ENCODE measurements around the gene JAK2. TPM values are rescaled to one million over a fixed set of nuclear protein-coding genes. Genes with fewer than 3 reads are reported as not detected.

The JAK2 gene
- total and polyA plus RNA-seq, 2 donors (not counting 3 experiments of a cell fraction or from before 2014, with no cell fraction given) = 2.1 to 10.3 TPM

DNA sequence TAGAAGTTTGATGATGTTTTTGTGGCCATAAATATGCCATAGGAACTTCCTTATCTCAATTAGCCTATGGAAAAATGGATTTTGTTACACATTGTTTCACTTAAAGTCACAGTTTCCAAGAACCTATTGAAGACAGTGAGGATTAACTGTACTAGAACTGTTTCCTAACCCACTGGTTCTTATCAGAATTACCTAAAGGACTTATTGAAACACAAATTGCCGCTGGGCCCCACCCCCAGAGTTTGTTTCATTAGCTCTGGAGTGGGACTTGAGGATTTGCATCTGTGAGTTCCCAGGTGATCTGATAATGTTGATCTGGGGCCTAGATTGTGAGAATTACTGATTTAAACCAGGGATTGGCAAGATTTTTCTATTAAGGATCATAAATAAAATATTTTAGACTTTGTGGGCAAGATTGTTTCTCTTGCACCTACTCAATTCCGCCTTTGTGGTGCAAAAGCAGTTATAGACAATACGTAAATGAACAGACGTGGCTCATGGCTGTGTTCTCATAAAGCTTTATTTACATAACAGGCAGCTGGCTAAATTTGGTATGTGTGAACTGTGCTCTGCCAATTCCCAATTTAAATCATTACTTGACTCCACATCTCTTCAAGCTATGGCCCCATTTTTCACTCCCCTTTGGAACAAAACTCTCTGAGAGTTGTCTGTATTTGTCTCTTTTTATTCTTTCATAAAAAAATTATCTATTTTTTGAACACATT lies 9.3 kb downstream of the JAK2 start:
- dilution Hi-C loops (cut with MboI; ENCODE audit: extremely low pct_ligation_motif_present, low sequenced_read_pairs) (no loop called here), intact Hi-C loops (cut with micrococcal nuclease) (no loop called here)
- peaks cover 2 to 7% of the 10 kb centered on the region in 2 experiments for H3K36me3 ChIP-seq (ENCODE audit: control insufficient read depth in 2 of 2, extremely low read depth in 1 of 2, insufficient read depth in 2 of 2, low read length in 2 of 2)
- H3K79me2 ChIP-seq (ENCODE audit: control insufficient read depth, insufficient read depth, low read length) = peaks cover 17% of the 10 kb centered on the region
- no peaks in the 10 kb centered on the region for H3K4me1 ChIP-seq (ENCODE audit: control insufficient read depth, extremely low read depth, insufficient read depth, low read length)
- no peaks in the 10 kb centered on the region for H3K27me3 ChIP-seq (ENCODE audit: control insufficient read depth in 2 of 2, insufficient read depth in 2 of 2, low read length in 2 of 2)
- H3K9me1 ChIP-seq (replicated peaks; ENCODE audit: control insufficient read depth, extremely low read depth, insufficient read depth, low read length) = no peaks in the 10 kb centered on the region
- CTCF ChIA-PET = interaction anchor here (0.9 kb wide), 1 partner anchor 444 kb away, joined by 3 read pairs; no protein-coding TSS in a partner anchor
- H3K9me3 ChIP-seq (replicated peaks; ENCODE audit: control insufficient read depth, insufficient read depth, low read length) = no peaks in the 10 kb centered on the region
- no peak overlapping the region for H3K4me2 ChIP-seq (ENCODE audit: insufficient read depth, low read length)
- BruUV-seq (replicated peaks) = no TSS peak
- no peaks in the 10 kb centered on the region for H4K20me1 ChIP-seq (replicated peaks; ENCODE audit: control insufficient read depth, extremely low read depth, insufficient read depth, low read length)
- no peak for TF ChIP-seq FOS (IDR thresholded peaks at IDR 0.05; ENCODE audit: borderline replicate concordance, insufficient read depth, low read length)
- TF ChIP-seq JUN (IDR thresholded peaks at IDR 0.05; ENCODE audit: borderline replicate concordance, insufficient read depth, insufficient read length, low read depth) = no peak
- TF ChIP-seq EZH2 (IDR thresholded peaks at IDR 0.05; ENCODE audit: borderline replicate concordance, low read depth, low read length, severe bottlenecking) = no peak
- TF ChIP-seq, protein P1, sequence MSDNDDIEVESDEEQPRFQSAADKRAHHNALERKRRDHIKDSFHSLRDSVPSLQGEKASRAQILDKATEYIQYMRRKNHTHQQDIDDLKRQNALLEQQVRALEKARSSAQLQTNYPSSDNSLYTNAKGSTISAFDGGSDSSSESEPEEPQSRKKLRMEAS (IDR thresholded peaks at IDR 0.05; ENCODE audit: insufficient read depth, insufficient read length) = no peak
- TF ChIP-seq MYC (IDR thresholded peaks at IDR 0.05; ENCODE audit: low read depth, low read length) = no peak
- TF ChIP-seq POLR2AphosphoS5 (IDR thresholded peaks at IDR 0.05; ENCODE audit: insufficient read depth, low read depth, low read length) = no peak
- no peak for TF ChIP-seq POLR2A (IDR thresholded peaks at IDR 0.05; ENCODE audit: low read depth, low read length)
- no peak for TF ChIP-seq GATA2 (IDR thresholded peaks at IDR 0.05; ENCODE audit: insufficient read depth, insufficient read length, low read depth, low read length)
- TF ChIP-seq, protein P2, sequence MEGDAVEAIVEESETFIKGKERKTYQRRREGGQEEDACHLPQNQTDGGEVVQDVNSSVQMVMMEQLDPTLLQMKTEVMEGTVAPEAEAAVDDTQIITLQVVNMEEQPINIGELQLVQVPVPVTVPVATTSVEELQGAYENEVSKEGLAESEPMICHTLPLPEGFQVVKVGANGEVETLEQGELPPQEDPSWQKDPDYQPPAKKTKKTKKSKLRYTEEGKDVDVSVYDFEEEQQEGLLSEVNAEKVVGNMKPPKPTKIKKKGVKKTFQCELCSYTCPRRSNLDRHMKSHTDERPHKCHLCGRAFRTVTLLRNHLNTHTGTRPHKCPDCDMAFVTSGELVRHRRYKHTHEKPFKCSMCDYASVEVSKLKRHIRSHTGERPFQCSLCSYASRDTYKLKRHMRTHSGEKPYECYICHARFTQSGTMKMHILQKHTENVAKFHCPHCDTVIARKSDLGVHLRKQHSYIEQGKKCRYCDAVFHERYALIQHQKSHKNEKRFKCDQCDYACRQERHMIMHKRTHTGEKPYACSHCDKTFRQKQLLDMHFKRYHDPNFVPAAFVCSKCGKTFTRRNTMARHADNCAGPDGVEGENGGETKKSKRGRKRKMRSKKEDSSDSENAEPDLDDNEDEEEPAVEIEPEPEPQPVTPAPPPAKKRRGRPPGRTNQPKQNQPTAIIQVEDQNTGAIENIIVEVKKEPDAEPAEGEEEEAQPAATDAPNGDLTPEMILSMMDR (IDR thresholded peaks at IDR 0.05; ENCODE audit: extremely low read depth in 1 of 2, insufficient read depth in 1 of 2, low read depth in 1 of 2, low read length in 2 of 2) = no peak
- H2AFZ ChIP-seq (ENCODE audit: low read depth, low read length) = no peak overlapping the region
- FAIRE-seq (no peak), DNase-seq (ENCODE audit: low read depth, low spot score) (no peak)
- no peak overlapping the region for H3K4me3 ChIP-seq (replicated peaks in 1 of 3; ENCODE audit: insufficient read depth in 1 of 3, low read depth in 1 of 3, low read length in 3 of 3)
- no peak overlapping the region for H3K27ac ChIP-seq (ENCODE audit: insufficient read depth, low read depth, low read length)
- H3K9ac ChIP-seq (replicated peaks; ENCODE audit: extremely low read depth, insufficient read depth, low read length) = no peak overlapping the region
- POLR2A ChIA-PET = no interaction called here
